GM19023 (cell line): ENCODE measurements around the gene NSMCE1.
A peak's percentile ranks its signal among the peaks of the same experiment; 100 is the strongest.
"Not testable (repeated sequence)": the region's sequence is repeated elsewhere in the genome, so short reads cannot be mapped to it uniquely, and the experiment has no call there.

Source experiments
- ATAC-seq: cut with Tn5 transposase; IDR thresholded peaks from one replicate; pipeline ENCODE4 v1.9.1; 2021; ENCODE audit warnings: mild to moderate bottlenecking, moderate library complexity; ENCODE audit not compliant: unreplicated experiment

The NSMCE1 gene

DNA sequence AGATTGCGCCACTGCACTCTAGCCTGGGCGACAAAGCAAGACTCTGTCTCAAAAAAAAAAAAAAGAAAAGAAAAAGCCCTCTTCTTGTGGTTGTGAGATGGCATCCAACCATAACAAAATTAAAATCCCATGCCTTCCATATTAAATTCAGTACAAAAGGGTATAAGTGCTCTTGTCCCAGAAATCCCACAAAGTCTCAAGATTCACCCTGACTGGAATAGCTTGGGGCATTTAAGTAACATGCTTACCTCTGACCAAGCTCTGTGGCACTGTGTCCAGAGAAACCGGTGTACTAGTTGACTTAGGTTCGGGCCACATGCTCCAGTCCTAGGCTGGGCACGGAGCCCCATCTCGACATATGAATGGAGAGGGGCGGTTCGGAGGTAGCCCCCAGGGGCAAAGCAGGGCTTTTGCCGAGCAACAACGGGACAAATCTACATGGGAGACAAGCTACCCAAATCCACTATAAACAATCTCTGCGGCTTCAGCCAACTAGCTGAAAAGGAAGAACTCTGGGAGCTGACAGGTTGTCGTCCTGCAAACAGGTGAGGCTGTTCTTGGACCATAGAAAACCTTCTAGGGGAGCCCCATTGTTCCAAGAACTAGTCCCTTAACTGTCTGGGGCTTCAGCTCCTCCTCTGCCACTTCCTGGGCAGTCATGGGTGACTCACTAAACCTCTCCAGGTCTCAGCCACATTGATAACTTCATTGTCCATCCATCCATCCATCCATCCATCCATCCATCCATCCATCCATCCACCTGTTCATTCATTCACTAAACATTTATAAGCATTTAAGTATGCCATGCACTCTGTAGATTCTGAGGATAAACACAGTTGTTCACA, 34.9 kb upstream of the NSMCE1 start:
- ATAC-seq: no peak

DNA sequence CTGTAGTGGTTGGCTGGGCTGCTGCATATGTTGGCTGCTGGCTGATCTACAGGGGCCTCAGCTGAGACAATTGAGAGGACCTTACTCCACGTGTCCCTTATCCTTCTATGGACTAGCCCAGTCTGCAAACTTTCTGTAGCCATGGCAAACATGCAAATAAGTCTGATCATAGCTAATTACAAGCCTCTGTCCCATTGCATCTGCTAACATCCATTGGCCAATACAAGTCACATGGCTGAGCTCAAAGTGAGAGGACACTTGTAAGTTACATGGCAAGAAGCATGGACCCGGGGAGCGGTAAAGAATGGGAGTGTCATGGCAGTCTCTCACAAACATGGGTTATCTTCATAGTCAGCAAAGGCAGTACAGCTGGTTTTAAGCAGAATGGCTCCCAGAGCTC, 33.6 kb upstream of the NSMCE1 start:
- no peak for ATAC-seq

DNA sequence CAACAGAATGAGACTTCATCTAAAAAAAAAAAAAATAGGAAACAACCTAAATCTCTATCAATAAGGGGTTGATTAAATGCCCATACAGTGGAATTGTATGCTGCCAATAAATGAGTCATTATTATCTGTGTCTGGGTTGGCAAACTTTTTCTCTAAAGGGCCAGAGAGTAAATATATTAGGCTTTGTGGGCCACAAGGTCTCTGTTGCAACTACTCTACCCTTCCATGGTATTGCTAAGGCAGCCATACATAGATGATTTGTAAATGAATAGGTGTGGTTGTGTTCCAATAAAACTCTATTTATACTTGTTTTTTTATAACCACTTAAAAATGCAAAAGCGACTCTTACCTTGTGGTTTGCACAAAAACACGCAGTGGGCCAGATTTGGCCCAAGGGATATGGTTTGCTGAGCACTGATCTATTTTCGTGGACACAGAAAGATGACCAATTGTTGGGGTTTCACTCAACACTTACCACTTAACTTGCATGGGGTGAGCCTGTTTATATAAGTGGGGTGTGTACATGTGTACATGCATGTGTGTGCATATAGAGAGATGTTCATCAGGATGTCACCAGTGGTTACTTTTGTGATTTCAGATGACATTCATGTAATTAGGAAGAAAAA, 32.8 kb upstream of the NSMCE1 start:
- peak; percentile 52 for ATAC-seq

DNA sequence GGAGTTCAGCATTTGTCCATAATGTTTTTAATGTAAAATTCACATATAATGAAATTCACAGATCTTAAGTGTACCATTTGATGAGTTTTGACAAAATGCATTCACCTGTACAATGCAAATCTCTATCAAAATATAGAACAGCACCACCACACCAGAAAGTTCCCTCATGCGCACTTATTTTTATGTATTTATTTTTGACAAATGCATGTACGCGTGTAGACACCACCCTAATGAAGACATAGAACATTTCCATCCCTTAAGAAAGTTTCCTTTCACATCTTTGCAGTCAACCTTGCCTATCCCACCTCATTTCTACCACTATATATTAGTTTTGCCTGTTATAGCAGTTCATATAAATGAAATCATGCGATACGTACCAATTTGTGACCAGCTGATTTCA, 29.6 kb upstream of the NSMCE1 start:
- no peak for ATAC-seq

DNA sequence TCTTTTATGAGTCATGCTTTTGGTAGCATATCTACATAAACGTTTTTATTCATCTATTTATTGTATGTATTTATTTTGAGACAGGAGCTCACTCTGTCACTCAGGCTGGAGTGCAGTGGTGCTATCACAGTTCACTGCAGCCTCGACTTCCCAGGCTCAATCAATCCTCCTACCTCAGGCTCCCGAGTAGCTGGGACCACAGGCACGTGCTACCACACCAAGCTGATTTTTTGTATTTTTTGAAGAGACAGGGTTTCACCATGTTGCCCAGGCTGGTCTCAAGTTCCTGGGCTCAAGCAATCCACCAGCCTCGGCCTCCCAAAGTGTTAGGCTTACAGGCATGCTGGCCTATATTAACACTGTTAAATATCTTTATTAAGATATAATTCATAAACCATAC, 24.8 kb upstream of the NSMCE1 start:
- ATAC-seq: no peak

DNA sequence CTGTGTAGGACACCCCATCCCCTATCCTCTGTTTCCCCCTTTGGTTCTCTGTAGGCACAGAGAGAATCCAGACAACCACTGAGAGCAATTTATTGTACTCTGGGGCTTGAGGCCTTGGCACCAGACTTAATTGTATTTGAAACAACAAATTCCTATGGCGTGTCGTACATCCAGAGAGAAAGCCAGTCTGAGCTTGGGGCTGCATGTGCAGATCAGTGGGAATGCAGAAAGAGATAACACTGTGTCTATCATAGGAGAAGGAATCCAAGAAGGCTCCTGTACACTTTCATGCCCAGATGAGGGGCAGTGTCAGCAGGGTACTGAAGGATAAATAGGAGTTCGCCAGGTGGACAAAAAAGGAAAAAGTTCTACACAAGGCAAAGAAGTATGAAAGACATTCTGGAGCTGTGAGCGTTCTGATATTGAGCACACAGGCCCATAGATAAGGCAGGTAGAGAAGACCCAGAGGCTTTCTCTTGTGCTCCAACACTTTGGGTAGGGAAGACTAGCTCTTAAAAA, 23.2 kb upstream of the NSMCE1 start:
- ATAC-seq: no peak

DNA sequence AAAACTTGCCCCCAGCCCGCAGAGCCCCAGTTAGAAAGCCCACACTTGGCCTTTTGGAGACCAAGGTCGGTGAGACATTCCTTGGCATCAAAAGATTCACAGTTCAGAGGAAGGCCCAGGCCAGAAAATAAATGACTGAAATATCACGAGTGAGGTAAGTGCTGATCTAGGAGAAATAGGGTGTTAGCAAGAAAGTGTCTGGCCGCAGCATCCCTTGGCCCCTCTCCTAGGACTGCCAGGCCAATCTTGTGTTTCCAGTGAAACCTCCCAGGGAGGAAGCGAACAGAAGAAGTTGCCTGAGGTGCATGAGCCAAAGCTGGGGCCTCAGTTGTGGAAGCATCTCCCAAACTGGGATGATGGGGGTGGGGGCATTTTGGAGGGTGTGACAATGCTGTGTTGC, 22.5 kb upstream of the NSMCE1 start:
- no peak for ATAC-seq

DNA sequence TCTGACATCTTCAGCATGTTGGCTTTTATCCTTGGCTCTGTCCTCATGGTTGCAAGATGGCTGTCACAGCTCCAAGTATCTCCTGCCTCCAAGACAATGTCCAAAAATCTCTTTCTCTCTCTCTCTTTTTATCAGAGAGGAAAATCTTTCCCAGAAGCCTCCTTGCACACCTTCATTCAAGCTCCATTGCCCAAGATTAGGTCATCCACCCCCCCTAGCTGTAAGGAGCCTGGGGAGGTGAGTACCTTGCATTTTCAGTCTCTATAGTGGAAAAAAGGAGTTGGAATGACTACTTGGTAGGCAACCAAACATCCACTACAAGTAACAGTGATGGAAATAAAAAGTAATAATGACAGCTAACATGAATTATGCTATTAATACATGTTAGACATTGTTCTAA, 22.0 kb upstream of the NSMCE1 start:
- no peak for ATAC-seq

DNA sequence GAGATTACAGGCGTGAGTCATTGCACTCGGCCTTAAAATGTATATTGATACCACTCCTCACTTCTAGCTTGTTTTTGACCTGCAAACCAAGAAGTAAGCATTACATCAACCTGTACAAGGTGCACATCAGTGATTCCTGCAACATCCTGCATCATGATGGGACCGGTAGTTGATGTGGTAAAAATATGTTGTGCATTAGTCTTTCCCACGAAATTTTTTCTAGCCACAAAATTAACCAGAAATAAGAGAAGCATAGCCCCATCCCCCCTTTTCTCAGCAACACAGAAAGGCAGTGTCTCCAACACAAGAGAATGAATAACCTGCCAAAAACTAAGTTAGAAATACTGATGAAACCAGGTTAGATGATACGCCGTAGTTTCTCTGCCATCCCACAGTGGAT, 21.1 kb upstream of the NSMCE1 start:
- ATAC-seq: no peak

DNA sequence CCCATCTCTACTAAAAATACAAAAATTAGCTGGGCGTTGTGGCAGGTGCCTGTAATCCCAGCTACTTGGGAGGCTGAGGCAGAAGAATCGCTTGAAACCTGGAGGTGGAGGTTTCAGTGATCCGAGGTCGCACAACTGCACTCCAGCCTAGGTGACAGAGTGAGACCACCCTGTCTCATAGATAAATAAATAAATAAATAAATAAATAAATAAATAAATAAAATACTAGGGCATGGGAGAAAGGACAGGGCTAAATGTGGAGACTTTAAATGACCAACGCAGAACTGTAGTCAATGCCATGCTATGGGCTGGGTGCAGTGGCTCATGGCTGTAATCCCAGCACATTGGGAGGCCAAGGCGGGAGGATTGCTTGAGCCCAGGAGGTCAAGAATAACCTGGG, 19.7 kb upstream of the NSMCE1 start:
- not testable (repeated sequence) for ATAC-seq

DNA sequence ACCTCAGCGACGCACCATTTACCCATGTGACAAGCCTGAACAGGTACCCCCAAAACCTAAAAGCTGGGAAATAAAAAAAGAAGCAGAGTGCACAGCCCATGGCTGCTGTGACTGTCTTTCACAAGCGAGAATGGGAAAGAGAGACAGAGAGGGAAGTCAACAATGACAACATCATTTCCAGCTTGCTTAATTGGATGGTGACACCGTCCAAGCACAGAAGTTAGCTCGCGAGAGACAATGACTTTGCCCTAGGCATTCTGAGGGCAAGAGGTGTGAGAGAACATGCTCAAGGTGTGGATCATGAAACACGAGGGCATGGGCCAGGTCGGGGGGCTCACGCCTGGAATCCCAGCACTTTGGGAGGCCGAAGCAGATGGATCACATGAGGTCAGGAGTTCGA, 19.3 kb upstream of the NSMCE1 start:
- ATAC-seq: no peak

DNA sequence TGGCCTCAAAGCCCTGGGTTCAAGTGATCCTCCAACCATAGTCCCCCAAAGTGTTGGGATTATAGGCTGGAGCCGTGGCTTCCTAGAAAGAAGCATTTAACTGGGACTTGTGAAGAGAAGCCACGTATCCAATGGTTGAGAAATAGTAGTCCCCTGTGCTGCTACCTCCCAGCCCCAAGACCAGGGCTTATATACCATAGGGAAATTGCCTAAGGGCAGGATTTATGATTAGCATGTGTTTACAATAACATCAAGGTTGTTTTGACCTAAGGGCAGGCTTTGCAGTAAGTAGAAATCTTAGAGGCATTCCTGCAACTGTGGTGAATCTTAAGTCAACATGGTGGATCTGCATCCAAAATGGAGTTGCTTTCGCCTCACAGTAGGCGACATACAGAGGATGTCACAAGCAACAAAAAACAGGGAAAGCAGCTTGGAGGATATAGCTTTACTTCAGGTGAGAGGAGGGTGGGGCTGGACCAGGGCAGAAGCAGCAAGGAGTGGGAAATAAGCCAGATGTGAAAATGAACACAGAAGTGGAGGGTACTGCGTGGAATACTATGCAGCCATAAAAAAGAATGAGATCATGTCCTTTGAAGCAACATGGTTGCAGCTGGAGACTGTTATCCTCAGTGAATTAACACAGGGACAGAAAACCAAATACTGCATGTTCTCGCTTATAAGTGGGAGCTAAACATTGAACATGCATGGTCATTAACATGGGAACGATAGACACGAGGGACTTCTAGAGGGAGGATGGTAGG, 18.7 kb upstream of the NSMCE1 start:
- ATAC-seq: no peak

DNA sequence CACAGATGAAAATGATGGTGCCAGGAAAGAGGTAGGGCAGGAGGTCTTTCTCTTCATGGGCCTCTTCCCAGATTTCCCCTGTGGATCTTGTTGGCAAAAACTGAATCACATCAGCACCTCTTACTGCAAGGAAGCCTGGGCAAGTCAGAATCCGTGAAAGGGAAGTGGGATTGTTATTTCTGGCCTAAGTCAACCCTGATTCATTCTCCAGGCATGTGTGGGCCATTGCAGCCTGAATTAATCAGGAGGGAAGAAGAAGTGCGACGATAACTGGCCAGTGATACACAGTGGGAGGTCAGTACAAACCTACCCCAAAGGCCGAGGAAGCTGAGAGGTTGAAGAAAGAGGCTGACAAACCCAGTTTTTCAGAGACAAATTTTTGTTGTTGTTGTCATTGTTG, 17.9 kb upstream of the NSMCE1 start:
- ATAC-seq: no peak

DNA sequence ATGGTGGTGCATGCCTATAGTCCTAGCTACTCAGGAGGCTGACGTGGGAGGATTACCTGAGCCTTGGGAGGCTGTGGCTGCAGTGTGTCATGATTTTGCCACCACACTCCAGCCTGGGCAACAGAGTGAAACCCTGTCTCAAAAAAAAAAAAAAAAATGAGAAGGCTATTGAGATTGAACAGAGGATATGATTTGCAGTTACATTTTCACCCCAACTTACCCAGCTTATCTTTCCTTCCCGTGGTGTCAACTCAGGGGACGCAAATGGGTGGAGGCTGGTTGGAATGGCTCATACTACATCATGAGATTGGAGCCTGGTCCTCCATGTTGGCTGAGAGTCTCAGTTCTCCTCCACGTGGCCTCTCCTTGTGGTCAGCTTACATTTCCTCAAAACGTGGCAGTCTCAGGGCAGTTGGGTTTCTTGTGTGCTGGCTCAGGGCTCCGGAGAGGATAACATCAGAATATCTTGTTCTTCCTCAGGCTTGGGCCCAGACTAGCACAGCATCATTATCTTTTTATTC, 17.2 kb upstream of the NSMCE1 start:
- no peak for ATAC-seq

DNA sequence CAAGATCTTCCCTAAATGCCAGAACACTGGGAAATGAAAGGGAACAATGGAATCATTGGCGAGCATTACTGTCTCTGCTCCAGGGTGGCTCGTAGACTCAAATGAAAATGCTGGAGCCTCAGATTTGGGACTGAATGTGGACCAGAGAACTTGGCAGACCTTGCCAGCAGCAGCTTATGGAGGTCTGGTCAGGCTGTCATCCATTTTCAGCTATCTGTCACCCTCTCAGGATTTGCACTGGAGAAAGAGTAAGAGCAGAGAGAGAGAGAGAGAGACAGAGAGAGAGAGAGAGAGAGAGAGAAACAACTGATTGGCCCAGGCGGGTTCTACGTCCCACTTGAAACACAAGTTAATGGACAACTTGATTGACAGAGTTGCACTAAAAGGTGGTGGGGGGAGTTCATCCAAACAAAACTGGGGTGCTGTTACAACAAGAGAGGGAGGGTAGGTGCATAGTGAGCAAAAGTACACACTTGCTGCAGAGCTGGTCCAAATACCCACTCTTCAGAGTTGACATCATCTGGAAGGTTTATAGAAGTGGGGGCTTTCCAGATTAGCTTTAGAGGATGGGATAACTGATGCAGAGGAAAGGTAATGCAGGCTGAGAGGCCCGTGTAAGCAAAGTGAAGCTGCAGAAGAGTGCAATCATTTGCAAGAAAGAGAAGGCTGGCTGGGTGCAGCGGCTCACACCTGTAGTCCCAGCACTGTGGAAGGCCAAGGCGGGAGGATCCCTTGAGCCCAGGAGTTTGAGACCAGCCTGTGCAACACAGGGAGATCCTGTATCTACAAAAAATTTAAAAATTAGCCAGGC, 16.5 kb upstream of the NSMCE1 start:
- ATAC-seq: no peak

DNA sequence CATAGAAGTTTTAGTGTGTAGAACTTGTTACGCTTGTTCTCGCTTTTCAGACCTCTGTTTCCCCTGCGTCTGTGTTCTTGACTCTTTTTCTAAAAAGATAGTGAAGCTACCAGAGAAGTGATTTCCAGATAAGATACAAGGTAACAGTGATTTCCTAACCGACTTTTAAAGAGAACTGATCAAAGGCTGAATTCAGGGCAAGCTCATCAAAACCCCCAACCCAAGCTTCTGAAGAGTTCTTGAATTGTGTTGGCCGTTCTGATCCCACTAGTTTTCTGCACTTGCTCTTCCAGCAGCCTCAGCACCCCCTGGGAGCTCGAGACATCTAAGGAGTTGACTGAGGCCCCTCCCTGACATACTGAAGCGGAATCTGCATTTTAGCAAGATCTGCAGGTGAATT, 12.7 kb upstream of the NSMCE1 start:
- ATAC-seq: no peak

DNA sequence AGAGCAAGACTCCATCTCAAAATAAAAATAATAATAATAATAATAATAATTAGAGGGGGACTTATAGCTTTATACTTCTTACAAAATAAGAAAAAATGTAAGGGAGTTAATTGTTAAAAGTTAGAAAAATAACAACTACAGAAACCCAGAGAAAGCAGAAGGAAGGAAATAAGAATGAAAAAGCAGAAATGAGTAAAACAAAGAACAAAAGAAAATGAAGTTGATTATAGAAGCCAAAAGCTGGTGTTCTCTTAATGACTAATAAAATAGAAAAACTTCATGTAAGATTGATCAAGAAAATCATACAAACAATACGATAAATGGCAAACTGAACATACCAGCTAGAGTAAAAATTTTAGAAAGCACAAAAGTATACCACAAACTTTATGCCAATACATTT, 6.8 kb upstream of the NSMCE1 start:
- no peak for ATAC-seq

DNA sequence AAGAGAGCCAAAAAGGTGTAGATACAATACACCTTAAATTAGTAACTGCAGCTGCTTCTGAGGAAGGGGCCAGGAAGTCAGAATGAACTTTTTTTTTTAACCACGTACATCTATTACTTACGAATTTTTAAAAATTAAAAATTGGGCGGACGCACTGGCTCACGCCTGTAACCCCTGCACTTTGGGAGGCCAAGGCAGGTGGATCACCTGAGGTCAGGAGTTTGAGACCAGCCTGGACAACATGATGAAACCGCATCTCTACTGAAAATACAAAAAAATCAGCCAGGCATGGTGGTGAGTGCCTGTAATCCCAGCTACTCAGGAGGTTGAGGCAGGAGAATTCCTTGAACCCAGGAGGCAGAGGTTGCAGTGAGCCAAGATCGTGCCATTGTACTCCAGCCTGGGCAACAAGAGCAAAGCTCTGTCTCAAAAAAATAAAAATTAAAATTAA, 5.9 kb upstream of the NSMCE1 start:
- ATAC-seq: not testable (repeated sequence)

DNA sequence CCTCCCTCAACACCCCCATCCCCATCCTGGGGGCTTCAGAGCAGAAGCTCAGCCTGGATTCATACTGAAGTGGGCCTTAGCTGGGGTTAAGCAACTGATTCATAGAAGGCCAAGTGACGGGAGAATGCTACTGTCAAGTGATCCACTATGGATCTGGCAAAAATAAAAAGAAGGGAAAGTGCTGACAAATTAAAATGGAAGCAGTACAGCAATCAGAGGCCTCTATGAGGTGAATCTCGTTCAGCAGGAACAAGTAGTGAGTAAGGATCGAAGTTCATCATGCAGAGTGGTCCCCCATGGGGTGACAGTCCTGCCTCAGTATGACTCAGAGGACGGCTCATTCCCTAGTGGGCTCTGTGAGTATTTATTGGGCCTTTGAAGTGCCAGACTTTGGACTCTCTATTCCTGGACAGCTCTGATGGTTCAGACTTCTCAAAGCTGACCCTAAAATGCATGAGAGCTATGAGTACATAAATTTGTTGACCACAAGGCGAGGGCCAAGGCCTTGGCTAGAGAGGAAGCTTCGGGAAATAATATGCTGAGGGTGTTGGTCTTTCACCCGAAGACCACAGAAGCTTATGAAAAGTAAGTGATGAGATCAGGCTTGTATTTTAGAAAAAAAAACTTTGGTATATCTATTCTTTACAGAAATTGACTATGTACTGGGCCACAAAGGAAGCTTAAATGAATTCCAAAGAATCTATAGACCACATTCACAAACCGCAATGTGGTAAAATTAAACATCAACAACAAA, 5.3 kb upstream of the NSMCE1 start:
- ATAC-seq: peak; percentile 54

DNA sequence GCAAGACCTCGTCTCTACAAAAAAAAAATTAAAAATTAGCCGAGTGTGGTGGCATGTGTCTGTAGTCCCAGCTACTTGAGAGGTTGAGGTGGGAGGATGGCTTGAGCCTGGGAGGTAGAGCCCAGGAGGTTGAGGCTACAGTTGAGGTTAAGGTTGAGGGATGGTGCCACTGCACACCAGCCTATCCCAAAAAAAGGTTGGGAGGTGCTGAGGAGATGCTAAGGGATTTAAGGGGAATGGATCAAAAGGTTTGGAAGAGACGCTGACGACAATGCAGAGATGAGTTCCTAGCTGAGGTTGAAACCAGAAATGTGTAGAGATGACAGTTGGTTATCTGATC, 4.7 kb upstream of the NSMCE1 start:
- ATAC-seq: no peak
